ENCODE results near the gene CD248.
A peak's percentile ranks its signal among the peaks of the same experiment; 100 is the strongest.
"Not testable (repeated sequence)": the region's sequence is repeated elsewhere in the genome, so short reads cannot be mapped to it uniquely, and the experiment has no call there.

CD248 gene

DNA sequence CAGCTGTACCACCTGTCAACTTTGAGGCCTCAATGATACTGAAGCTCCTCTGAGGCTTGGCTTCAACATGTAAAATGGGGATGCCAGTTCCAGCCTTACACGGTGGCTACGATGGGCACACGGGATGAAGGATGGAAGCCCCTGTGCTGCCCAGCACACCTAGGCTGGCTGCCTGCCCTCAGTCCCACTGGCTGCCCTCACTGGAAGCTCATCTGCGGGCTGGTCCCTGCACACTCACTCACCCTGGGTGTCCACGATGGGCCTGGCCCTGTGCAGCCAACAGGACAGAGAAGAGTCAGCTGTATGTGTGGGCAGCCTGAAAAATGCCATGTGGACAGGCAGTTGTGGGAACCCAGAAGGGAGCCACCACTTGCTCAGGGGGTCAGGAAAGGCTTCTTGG lies 30.1 kb downstream of the CD248 start:
- DNase-seq, result no peak
- H3K4me3 Mint-ChIP-seq, result peak overlapping the region; percentile 93

GRCh38 chr11:66285250-66285947 lies 31.4 kb downstream of the CD248 start:
- Mint-ChIP-seq H3K36me3 (ENCODE audit: low read depth) (peaks cover 40% of the 10 kb centered on the region), H3K4me1 (ENCODE audit: low read depth) (peaks cover 47% of the 10 kb centered on the region), H3K9me3 (no peaks in the 10 kb centered on the region), H3K4me3 (no peak overlapping the region), H3K27me3 (no peaks in the 10 kb centered on the region), H3K27ac (no peak overlapping the region)
- no peak for DNase-seq

More for the DNA sequence above, 30.1 kb downstream of the CD248 start:
- peaks cover 50% of the 10 kb centered on the region for H3K4me1 Mint-ChIP-seq (ENCODE audit: low read depth)
- H3K36me3 Mint-ChIP-seq (ENCODE audit: low read depth), result peaks cover 40% of the 10 kb centered on the region
- peak overlapping the region; percentile 22 for H3K27ac Mint-ChIP-seq
- H3K27me3 Mint-ChIP-seq, result peaks cover 8% of the 10 kb centered on the region
- H3K9me3 Mint-ChIP-seq, result no peaks in the 10 kb centered on the region

DNA sequence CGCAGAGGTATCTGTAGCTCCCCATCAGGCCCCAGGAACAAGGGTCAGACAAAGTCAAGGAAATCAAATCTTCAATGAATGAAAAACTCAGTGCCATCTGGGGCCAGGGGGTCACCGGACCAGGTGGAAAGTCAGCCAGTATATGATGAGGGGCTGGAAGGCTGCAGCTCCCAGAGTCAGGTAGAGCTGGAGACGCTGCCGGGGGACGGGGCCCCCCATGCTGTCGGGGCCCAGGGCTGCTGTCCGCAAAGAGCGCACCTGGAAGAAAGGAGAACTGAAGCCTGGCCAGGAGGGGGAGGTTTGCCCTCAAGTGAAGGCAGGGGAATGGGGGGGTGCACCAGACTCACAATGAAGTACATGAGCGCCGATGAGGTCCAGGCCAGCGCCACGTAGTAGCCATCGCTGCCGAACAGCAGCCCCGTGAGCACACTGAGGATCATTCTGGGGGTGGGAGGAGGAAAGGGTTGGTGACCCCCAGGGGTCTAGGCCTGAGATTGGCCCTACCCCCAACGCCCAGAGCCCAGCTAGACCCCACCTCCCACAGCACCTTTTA lies 32.2 kb downstream of the CD248 start:
- no peak overlapping the region for H3K27ac Mint-ChIP-seq
- no peaks in the 10 kb centered on the region for H3K9me3 Mint-ChIP-seq
- peaks cover 40% of the 10 kb centered on the region for H3K36me3 Mint-ChIP-seq (ENCODE audit: low read depth)
- no peak for DNase-seq
- H3K4me3 Mint-ChIP-seq, result no peak overlapping the region
- no peaks in the 10 kb centered on the region for H3K27me3 Mint-ChIP-seq
- peaks cover 40% of the 10 kb centered on the region for H3K4me1 Mint-ChIP-seq (ENCODE audit: low read depth)

DNA sequence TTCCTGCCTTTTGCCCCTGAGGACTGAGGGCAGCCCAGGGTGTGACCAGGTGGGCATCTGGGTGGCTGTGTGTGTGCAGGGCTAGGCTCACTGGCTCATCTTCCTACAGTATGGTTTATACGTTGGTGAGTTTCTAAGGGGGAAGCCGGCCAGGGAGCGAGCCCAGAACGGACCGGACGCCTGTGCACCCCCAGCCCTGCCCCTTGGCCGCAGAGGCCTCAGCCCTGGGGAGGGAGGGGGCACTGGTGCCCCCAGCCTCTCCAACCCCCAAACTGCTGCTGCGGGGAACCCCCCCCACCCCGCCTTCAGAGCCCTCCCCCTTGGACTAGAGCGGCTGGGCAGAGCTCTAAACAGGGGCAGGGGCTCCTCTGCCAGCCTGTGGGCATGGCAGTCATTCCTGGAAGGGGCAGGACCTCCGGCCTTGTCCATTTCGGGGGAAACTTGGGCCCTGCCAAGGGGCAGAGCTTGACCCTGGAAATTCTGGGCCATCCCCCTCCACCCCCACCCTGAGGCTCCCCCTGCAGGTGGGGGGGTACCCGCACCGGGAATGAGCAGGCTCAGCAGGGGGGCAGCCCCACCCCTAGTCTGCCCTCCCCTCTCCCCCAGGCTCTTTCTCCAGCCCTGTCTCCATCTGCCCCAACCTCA lies 33.3 kb downstream of the CD248 start:
- H3K27me3 Mint-ChIP-seq, result no peaks in the 10 kb centered on the region
- no peak overlapping the region for H3K4me3 Mint-ChIP-seq
- H3K9me3 Mint-ChIP-seq, result no peaks in the 10 kb centered on the region
- H3K36me3 Mint-ChIP-seq (ENCODE audit: low read depth), result peaks cover 40% of the 10 kb centered on the region
- H3K4me1 Mint-ChIP-seq (ENCODE audit: low read depth), result peaks cover 42% of the 10 kb centered on the region
- H3K27ac Mint-ChIP-seq, result peak overlapping the region; percentile 86
- DNase-seq, result no peak

DNA sequence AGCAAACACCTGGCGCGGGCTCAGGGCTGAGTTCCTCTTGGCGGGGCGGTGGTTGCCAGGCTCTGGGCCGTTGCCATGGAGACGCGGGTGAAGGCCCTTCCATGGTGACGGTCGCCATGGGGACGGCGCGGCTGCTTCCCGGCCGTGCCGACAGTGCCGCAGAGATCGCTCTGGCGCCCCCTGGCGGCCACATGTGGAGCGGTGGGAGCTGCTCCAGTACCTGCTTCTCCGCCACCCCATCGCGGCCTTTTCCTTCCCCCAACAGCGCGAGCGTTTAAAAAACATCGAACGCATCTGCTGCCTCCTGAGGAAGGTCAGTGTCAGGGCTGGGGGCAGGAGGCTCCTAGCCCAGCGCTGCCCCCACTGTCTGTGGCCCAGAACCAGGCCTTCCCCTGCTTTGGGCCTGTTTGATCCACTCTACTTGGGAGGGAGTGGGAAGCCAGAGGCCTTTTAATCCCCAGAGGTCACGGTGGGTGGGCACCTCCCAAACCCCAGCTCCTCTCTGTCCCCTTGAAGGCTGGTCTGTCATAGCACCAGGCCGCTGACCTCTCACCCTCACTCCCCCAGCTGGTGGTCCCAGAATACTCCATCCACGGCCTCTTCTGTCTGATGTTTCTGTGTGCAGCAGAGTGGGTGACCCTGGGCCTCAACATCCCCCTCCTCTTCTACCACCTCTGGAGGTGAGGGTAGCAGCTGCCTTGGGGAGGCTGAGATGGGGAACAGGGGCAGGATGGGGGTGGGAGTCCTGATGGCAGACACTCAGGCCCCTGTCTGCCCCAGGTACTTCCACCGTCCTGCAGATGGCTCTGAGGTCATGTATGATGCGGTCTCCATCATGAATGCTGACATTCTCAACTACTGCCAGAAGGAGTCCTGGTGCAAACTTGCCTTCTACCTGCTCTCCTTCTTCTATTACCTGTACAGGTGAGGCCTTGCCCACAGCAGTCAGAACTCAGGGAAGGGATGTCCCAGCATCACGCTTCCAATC lies 34.1 kb downstream of the CD248 start:
- peaks cover 35% of the 10 kb centered on the region for H3K36me3 Mint-ChIP-seq (ENCODE audit: low read depth)

DNA sequence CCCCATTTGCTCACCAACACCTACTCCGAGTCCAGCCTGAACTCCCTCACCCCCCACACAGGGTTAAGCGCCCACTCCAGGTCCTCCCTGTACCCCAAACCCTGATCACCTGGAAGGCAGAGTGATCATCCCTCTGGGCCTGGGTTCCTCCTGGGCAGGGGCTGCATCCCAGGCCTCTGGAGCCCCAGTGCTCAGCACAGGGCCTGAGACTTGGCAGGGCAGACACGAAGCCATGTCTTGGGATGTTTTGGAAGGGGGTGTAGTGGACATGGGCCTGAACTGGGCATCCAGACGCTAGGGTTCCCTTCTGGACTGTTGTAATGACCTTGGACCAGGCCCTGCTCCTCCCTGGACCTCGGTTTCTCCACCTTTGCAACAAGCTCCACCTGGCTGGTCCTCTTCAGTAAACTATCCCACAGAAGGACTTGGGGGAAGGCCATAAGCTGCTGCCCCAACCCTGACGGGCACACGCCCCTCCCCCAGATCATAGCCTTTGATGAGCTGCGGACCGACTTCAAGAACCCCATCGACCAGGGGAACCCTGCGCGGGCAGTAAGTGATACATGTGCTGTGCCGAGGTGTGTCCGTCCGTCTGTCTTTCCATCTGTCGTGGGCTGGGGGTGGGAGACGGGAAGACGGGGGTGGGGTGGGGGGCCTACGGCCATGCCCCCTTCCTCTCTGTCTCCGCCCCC lies 34.9 kb downstream of the CD248 start:
- no peak overlapping the region for H3K4me3 Mint-ChIP-seq
- H3K27me3 Mint-ChIP-seq, result no peaks in the 10 kb centered on the region
- DNase-seq, result no peak
- H3K4me1 Mint-ChIP-seq (ENCODE audit: low read depth), result peaks cover 34% of the 10 kb centered on the region
- peaks cover 35% of the 10 kb centered on the region for H3K36me3 Mint-ChIP-seq (ENCODE audit: low read depth)
- no peak overlapping the region for H3K27ac Mint-ChIP-seq
- H3K9me3 Mint-ChIP-seq, result no peaks in the 10 kb centered on the region

More for the DNA sequence above, 34.1 kb downstream of the CD248 start:
- no peaks in the 10 kb centered on the region for H3K9me3 Mint-ChIP-seq
- H3K27me3 Mint-ChIP-seq, result no peaks in the 10 kb centered on the region
- H3K4me1 Mint-ChIP-seq (ENCODE audit: low read depth), result peaks cover 38% of the 10 kb centered on the region
- DNase-seq, result peak; percentile 98
- H3K27ac Mint-ChIP-seq, result peak overlapping the region; percentile 86
- H3K4me3 Mint-ChIP-seq, result peak overlapping the region; percentile 18

- Mint-ChIP-seq H3K27ac (no peak overlapping the region), H3K27me3 (no peaks in the 10 kb centered on the region), H3K36me3 (ENCODE audit: low read depth) (peaks cover 37% of the 10 kb centered on the region), H3K4me1 (ENCODE audit: low read depth) (peaks cover 28% of the 10 kb centered on the region), H3K4me3 (no peak overlapping the region), H3K9me3 (no peaks in the 10 kb centered on the region)
- DNase-seq, result no peak
Measured at GRCh38 chr11:66281001-66281400, 35.8 kb downstream of the CD248 start.

DNA sequence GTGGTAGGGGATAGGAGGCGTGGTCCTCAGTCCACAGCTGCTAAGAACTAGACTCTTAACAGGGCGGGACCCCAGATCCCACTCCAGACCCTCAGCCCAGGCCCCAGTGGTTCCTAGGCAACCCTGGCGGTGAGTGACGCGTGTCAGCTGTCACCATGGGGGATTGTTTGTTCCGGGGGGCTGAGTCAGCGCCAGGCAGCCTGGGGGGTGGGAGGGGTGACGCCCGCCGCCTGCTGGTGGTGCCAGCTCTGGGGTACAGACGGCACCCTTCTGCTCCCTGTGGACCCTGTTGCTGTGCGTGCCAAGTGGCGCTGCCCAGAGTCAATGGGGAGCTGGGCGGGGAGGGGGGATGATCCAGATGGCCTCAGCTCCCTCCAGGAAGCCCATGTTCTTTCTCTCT lies 36.4 kb downstream of the CD248 start:
- Mint-ChIP-seq H3K36me3 (ENCODE audit: low read depth) (peaks cover 39% of the 10 kb centered on the region), H3K4me1 (ENCODE audit: low read depth) (peaks cover 27% of the 10 kb centered on the region), H3K4me3 (no peak overlapping the region), H3K27ac (no peak overlapping the region), H3K9me3 (no peaks in the 10 kb centered on the region), H3K27me3 (no peaks in the 10 kb centered on the region)
- DNase-seq, result no peak

- peaks cover 27% of the 10 kb centered on the region for H3K4me1 Mint-ChIP-seq (ENCODE audit: low read depth)
- H3K27ac Mint-ChIP-seq, result peak overlapping the region; percentile 52
- DNase-seq, result no peak
- H3K27me3 Mint-ChIP-seq, result no peaks in the 10 kb centered on the region
- no peaks in the 10 kb centered on the region for H3K9me3 Mint-ChIP-seq
- H3K36me3 Mint-ChIP-seq (ENCODE audit: low read depth), result peaks cover 39% of the 10 kb centered on the region
- peak overlapping the region; percentile 50 for H3K4me3 Mint-ChIP-seq
Measured at GRCh38 chr11:66279092-66279734, 37.6 kb downstream of the CD248 start.

- H3K36me3 Mint-ChIP-seq (ENCODE audit: low read depth), result peaks cover 41% of the 10 kb centered on the region
- H3K4me1 Mint-ChIP-seq (ENCODE audit: low read depth), result peaks cover 27% of the 10 kb centered on the region
- no peaks in the 10 kb centered on the region for H3K9me3 Mint-ChIP-seq
- H3K27ac Mint-ChIP-seq, result peak overlapping the region; percentile 52
- DNase-seq, result no peak
- H3K4me3 Mint-ChIP-seq, result peak overlapping the region; percentile 50
- no peaks in the 10 kb centered on the region for H3K27me3 Mint-ChIP-seq
Measured at GRCh38 chr11:66278363-66279091, 38.3 kb downstream of the CD248 start.

GRCh38 chr11:66277471-66278362 lies 39.1 kb downstream of the CD248 start, which contains the start of gene CNIH2:
Gene CNIH2, plus strand, starts transcription at chr11:66278175. Its CDS starts 282 bp downstream, at chr11:66278457.
- Mint-ChIP-seq H3K36me3 (ENCODE audit: low read depth) (peaks cover 43% of the 10 kb centered on the region), H3K9me3 (no peaks in the 10 kb centered on the region), H3K4me3 (peak within 1 kb of the TSS; percentile 50), H3K27me3 (no peaks in the 10 kb centered on the region), H3K4me1 (ENCODE audit: low read depth) (peaks cover 20% of the 10 kb centered on the region), H3K27ac (peak within 1 kb of the TSS; percentile 52)
- DNase-seq, result peak; percentile 70

DNA sequence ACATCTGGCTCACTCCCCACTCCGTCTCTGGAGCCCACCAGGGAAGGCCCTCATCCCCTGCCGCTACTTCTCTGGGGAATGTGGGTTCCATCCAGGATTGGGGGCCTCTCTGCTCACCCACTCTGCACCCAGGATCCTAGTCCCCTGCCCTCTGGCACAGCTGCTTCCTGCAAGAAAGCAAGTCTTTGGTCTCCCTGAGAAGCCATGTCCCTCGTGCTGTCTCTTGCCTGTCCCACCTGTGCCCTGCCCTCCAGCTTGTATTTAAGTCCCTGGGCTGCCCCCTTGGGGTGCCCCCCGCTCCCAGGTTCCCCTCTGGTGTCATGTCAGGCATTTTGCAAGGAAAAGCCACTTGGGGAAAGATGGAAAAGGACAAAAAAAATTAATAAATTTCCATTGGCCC lies 39.8 kb downstream of the CD248 start:
- H3K4me1 Mint-ChIP-seq (ENCODE audit: low read depth), result peaks cover 20% of the 10 kb centered on the region
- not testable (repeated sequence) for H3K27me3 Mint-ChIP-seq, DNase-seq, H3K4me3 Mint-ChIP-seq, H3K9me3 Mint-ChIP-seq
- peaks cover 49% of the 10 kb centered on the region for H3K36me3 Mint-ChIP-seq (ENCODE audit: low read depth)
- peak overlapping the region; percentile 29 for H3K27ac Mint-ChIP-seq
